ENCODE results near the gene JADE2.

- TF ChIP-seq, protein P1, sequence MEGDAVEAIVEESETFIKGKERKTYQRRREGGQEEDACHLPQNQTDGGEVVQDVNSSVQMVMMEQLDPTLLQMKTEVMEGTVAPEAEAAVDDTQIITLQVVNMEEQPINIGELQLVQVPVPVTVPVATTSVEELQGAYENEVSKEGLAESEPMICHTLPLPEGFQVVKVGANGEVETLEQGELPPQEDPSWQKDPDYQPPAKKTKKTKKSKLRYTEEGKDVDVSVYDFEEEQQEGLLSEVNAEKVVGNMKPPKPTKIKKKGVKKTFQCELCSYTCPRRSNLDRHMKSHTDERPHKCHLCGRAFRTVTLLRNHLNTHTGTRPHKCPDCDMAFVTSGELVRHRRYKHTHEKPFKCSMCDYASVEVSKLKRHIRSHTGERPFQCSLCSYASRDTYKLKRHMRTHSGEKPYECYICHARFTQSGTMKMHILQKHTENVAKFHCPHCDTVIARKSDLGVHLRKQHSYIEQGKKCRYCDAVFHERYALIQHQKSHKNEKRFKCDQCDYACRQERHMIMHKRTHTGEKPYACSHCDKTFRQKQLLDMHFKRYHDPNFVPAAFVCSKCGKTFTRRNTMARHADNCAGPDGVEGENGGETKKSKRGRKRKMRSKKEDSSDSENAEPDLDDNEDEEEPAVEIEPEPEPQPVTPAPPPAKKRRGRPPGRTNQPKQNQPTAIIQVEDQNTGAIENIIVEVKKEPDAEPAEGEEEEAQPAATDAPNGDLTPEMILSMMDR (IDR thresholded peaks at IDR 0.05; ENCODE audit: poor library complexity) = no peak
- TF ChIP-seq EZH2 (IDR thresholded peaks at IDR 0.05; ENCODE audit: borderline replicate concordance) = no peak
- TF ChIP-seq EZH2phosphoT487 (IDR thresholded peaks at IDR 0.05; ENCODE audit: low read depth, severe bottlenecking, unreplicated experiment) = no peak
These were observed 30.7 kb upstream of the JADE2 start for GRCh38 chr5:134494780-134495179.
